SK-N-SH treated with all-trans-retinoic acid at 6 μM for 48 hours (cell line): Measurements from ENCODE around the gene UBAP2.

Source experiments
- ARNTL ChIP-seq: fragments of 450-650 bp; formaldehyde crosslinking; IDR thresholded peaks from 2 replicates; pipeline ENCODE4 v1.5.0; 2020; ENCODE audit warnings: low read depth, mild to moderate bottlenecking, moderate library complexity, borderline replicate concordance
- BACH2 ChIP-seq: fragments of 250-450 bp; sonication (Bioruptor Pico); IDR thresholded peaks from 2 replicates; pipeline ENCODE4 v1.9.0; 2021; ENCODE audit warnings: mild to moderate bottlenecking, borderline replicate concordance
- ESRRG ChIP-seq: fragments of 250-450 bp; sonication (Bioruptor Pico); IDR thresholded peaks from 2 replicates; pipeline ENCODE4 v1.6.1; 2021; ENCODE audit warnings: mild to moderate bottlenecking
- ISL1 ChIP-seq: fragments of 250-450 bp; sonication (Bioruptor Pico); IDR thresholded peaks from 2 replicates; pipeline ENCODE4 v2.1.2; 2022; ENCODE audit warnings: mild to moderate bottlenecking, moderate library complexity
- PATZ1 ChIP-seq: fragments of 250-450 bp; sonication (Bioruptor Pico); IDR thresholded peaks from 2 replicates; pipeline ENCODE4 v1.8.0; 2020; ENCODE audit warnings: mild to moderate bottlenecking, moderate library complexity, borderline replicate concordance
- PPARA ChIP-seq: fragments of 250-450 bp; sonication (Bioruptor Pico); IDR thresholded peaks from 2 replicates; pipeline ENCODE4 v1.5.0; 2020; ENCODE audit warnings: mild to moderate bottlenecking, borderline replicate concordance
- RARB ChIP-seq: fragments of 250-450 bp; sonication (Bioruptor Pico); IDR thresholded peaks from 2 replicates; pipeline ENCODE4 v1.8.0; 2021; ENCODE audit warnings: mild to moderate bottlenecking, moderate library complexity
- SNAI2 ChIP-seq: fragments of 250-450 bp; sonication (Bioruptor Pico); IDR thresholded peaks from 2 replicates; pipeline ENCODE4 v1.5.0; 2020; ENCODE audit warnings: mild to moderate bottlenecking, moderate library complexity
- TCF4 ChIP-seq: fragments of 250-450 bp; sonication (Bioruptor Pico); IDR thresholded peaks from 2 replicates; pipeline ENCODE4 v1.8.0; 2021; ENCODE audit warnings: mild to moderate bottlenecking, moderate library complexity, borderline replicate concordance
- TSHZ2 ChIP-seq: fragments of 250-450 bp; sonication (Bioruptor Pico); IDR thresholded peaks from 2 replicates; pipeline ENCODE4 v1.5.0; 2020; ENCODE audit warnings: mild to moderate bottlenecking, moderate library complexity
- ZFP3 ChIP-seq: fragments of 250-450 bp; sonication (Bioruptor Pico); IDR thresholded peaks from 2 replicates; pipeline ENCODE4 v1.5.0; 2020; ENCODE audit warnings: mild to moderate bottlenecking, moderate library complexity
- ZFP30 ChIP-seq: fragments of 450-650 bp; formaldehyde crosslinking; IDR thresholded peaks from 2 replicates; pipeline ENCODE4 v1.5.0; 2022; ENCODE audit warnings: mild to moderate bottlenecking, moderate library complexity
- ZNF70 ChIP-seq: fragments of 450-650 bp; formaldehyde crosslinking; IDR thresholded peaks from 2 replicates; pipeline ENCODE4 v1.5.0; 2020; ENCODE audit warnings: mild to moderate bottlenecking, moderate library complexity
- TF ChIP-seq, protein P1 (sequence below): fragments of 250-450 bp; sonication (Bioruptor Pico); IDR thresholded peaks from 2 replicates; pipeline ENCODE4 v1.8.0; 2021; ENCODE audit warnings: low read depth, mild to moderate bottlenecking, moderate library complexity, borderline replicate concordance

DNA sequence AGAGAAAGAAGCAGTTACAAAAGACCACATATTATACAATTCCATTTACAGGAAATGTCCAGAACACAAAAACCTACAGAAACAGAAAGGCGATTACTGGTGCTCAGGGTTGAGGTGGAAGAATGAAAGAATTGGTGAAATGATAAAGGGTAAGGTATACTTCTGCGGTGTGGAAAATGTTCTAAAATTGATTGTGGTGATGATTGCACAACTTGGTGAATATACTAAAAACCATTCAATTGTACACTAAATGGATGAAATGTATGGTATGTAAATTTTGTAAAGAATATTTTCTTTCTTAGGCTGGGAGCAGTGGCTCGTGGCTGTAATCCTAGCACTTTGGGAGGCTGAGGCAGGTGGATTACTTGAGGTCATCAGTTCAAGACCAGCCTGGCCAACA lies 72.3 kb downstream of the UBAP2 start:
- TF ChIP-seq TSHZ2: no peak
- no peak for TF ChIP-seq ESRRG (CRISPR knock-in tag)
- no peak for TF ChIP-seq ARNTL (CRISPR knock-in tag)
- no peak for TF ChIP-seq ZFP30 (CRISPR knock-in tag)
- TF ChIP-seq BACH2 (CRISPR knock-in tag): no peak
- no peak for TF ChIP-seq RARB (CRISPR knock-in tag)
- TF ChIP-seq, protein P1, sequence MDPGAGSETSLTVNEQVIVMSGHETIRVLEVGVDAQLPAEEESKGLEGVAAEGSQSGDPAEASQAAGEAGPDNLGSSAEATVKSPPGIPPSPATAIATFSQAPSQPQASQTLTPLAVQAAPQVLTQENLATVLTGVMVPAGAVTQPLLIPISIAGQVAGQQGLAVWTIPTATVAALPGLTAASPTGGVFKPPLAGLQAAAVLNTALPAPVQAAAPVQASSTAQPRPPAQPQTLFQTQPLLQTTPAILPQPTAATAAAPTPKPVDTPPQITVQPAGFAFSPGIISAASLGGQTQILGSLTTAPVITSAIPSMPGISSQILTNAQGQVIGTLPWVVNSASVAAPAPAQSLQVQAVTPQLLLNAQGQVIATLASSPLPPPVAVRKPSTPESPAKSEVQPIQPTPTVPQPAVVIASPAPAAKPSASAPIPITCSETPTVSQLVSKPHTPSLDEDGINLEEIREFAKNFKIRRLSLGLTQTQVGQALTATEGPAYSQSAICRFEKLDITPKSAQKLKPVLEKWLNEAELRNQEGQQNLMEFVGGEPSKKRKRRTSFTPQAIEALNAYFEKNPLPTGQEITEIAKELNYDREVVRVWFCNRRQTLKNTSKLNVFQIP (CRISPR knock-in tag): no peak
- TF ChIP-seq TCF4 (CRISPR knock-in tag): no peak
- no peak for TF ChIP-seq ISL1 (CRISPR knock-in tag)
- TF ChIP-seq ZFP3 (CRISPR knock-in tag): no peak
- no peak for TF ChIP-seq SNAI2
- no peak for TF ChIP-seq ZNF70 (CRISPR knock-in tag)
- no peak for TF ChIP-seq PPARA (CRISPR knock-in tag)
- TF ChIP-seq PATZ1 (CRISPR knock-in tag): no peak
